GM12873 (cell line): ENCODE measurements around the gene ECM2.

Experiments
- TF ChIP-seq, protein P1 (sequence below): IDR thresholded peaks from 2 replicates; pipeline ENCODE4 v1.5.1; 2012; ENCODE audit warnings: low read depth, mild to moderate bottlenecking, moderate library complexity, low read length, control low read depth; ENCODE audit not compliant: insufficient read depth; ENCODE audit errors: missing control alignments

The ECM2 gene

DNA sequence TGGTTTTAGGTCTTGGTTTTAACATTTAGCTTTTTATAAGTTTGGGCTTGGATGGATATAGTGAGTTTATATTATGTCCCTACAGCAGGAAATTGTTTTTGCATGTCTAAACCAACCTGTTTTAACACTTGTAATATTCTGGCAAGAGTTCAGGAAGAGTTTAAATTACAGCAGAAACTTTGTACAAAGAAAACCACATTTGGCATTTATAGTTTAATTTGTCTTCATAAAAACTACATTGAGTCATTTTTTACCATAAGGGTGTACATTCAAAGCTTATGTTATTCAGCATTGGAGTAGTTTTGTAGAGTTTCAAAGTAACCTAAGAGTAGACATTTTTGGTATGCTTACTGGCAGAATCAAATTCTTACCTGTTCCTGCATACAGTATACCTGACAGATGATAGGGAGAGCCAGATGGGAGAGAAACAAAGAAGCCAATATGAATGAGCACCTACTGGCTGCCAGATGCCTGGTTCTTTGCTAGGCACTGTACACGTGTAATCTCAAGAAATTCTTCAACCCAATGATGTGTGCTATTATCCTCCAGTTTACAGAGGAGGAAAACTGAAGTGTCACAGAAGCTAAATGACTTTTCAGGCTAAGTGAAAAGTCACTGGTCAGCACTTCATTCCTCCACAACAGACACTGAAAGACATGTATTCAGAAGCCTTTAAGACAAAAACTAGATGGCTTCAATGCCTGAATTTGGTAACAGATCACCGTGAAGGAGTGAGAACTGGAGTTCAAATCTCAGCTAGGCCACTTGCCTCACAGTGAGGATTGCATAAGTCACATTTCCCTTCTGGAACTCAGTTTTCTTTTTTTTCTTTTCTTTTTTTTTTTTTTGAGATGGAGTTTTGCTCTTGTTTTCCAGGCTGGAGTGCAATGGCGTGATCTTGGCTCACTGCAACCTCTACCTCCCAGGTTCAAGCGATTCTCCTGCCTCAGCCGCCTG is 25.9 kb upstream of the ECM2 start:
- TF ChIP-seq, protein P1, sequence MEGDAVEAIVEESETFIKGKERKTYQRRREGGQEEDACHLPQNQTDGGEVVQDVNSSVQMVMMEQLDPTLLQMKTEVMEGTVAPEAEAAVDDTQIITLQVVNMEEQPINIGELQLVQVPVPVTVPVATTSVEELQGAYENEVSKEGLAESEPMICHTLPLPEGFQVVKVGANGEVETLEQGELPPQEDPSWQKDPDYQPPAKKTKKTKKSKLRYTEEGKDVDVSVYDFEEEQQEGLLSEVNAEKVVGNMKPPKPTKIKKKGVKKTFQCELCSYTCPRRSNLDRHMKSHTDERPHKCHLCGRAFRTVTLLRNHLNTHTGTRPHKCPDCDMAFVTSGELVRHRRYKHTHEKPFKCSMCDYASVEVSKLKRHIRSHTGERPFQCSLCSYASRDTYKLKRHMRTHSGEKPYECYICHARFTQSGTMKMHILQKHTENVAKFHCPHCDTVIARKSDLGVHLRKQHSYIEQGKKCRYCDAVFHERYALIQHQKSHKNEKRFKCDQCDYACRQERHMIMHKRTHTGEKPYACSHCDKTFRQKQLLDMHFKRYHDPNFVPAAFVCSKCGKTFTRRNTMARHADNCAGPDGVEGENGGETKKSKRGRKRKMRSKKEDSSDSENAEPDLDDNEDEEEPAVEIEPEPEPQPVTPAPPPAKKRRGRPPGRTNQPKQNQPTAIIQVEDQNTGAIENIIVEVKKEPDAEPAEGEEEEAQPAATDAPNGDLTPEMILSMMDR = no peak

DNA sequence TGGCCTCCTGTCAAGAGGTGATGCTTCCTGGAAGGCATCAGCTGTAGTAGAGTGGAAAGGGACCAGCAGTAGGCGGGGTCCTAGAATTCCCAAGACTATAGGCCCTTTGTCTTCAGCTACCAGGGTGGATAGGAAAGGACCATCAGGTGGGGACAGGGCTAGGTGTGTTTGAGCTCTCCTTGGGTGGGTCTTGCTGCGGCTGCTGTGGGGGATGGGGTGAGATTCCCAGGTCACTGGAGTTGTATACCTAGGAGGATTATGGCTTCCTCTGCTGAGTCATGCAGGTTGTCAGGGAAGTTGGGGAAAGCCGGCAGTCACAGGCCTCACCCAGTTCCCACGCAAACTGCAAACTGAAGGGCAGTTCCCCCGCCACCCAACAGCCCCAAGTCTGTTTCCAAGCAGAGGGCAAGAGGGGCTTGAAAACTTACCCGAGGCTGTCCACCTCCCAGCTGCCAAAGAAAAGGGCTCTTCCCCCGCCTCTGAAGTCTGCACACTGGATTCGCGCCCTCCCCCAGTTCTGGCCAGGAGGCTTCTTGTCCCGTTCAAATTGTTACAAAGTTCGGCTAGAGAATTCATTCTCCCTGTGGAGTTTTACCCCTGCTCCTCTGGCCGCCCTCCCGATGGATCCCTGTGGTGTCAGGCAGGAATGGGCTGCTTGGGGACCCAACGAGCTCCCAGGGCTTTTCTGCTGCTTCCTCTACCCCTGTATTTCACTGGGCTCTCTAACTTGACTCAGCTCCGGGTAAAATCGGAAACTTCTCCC is 23.0 kb upstream of the ECM2 start:
- TF ChIP-seq, protein P1 = no peak

DNA sequence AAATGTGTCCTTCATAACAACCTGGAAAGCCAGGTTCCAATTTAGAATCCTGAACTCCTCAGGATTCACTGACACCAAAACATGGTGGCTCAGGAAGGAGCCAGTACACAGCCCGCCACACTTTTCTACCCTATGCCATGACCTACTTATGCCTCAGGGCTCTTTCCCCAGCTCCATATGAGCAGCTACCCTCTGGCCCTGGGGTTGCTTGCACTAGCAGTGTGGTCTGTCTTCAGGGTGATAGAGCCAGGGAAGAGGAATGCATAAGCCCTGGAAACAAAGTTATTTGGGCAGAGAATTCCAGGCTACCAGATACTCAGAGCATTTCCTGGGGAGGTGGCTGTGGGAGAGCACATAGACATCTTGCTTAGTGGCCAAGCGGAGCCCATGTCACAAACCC is 15.0 kb upstream of the ECM2 start:
- TF ChIP-seq, protein P1 = no peak

DNA sequence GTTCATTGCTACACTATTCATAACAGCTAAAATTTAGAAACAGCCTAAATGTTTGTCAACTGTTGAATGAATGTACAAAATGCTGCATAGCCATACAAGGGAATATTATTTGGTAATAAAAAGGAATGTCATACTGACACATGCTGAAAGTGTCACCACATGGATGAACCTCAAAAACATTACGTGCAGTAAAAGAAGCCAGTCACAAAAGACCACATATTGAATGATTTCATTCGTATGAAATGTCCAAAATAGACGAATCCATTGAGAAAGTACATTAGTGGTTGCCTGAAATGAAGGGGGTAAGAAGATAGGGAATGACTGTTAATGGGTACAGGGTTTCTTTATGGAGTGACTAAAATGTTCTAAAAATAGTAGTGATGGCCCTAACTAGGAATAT is 11.6 kb upstream of the ECM2 start:
- TF ChIP-seq, protein P1 = no peak

DNA sequence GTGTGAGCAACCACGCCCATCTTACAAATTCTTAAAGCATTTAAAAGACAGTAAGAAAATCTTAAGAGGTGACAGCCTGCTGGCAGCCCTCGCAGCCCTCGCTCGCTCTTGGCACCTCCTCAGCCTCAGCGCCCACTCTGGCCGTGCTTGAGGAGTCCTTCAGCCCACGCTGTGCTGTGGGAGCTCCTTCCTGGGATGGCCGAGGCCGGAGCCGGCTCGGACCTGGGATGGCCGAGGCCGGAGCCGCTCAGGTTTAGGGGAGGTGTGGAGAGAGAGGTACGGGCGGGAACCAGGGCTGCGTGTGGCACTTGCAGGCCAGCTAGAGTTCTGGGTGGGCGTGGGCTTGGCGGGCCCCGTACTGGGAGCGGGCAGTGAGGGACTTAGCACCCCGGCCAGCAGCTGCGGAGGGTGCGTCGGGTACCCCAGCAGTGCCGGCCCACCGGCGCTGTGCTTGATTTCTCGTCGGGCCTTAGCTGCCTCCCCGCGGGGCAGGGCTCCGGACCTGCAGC is 9.3 kb upstream of the ECM2 start:
- TF ChIP-seq, protein P1 = no peak

DNA sequence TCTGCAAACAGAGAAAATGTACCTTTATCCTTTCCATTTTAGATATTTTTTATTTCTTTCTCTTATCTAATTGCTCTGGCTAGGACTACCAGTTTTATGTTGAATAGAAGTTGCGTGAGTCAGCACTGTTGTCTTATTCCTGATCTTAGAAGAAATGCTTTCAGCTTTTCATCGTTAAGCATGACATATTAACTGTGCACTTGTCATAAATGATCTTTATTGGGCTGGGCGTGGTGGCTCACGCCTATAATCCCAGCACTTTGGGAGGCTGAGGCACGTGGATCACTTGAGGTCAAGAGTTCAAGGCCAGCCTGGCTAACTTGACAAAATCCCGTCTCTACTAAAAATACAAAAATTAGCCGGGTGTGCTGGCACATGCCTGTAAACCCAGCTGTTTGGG is 8.2 kb upstream of the ECM2 start:
- TF ChIP-seq, protein P1 = no peak

DNA sequence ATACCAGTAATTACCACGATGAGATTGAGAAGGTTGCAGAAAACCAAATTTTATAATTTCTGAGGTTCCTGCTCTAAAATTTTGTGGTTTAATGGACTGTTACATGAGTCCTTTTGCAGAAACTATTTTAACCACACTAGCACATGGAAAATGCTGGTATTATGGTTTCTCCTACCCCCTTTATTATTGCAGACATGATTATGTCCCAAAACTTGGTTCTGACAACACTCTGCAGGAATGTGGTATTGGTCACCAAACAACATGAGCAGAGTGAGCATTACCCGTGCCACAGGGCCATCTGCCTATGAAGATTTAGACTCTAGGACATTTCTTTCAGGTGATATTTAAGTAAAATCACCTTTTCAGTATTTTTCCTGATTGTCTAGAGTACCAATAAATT is 2.8 kb upstream of the ECM2 start:
- TF ChIP-seq, protein P1 = no peak
